Measurements from ENCODE around the gene D2HGDH.
"Not testable (repeated sequence)": the region's sequence is repeated elsewhere in the genome, so short reads cannot be mapped to it uniquely, and the experiment has no call there.

D2HGDH gene

GRCh38 chr2:241768850-241769249 is 34.4 kb downstream of the D2HGDH start:
- no peak for DNase-seq (ENCODE audit: low spot score)

DNA sequence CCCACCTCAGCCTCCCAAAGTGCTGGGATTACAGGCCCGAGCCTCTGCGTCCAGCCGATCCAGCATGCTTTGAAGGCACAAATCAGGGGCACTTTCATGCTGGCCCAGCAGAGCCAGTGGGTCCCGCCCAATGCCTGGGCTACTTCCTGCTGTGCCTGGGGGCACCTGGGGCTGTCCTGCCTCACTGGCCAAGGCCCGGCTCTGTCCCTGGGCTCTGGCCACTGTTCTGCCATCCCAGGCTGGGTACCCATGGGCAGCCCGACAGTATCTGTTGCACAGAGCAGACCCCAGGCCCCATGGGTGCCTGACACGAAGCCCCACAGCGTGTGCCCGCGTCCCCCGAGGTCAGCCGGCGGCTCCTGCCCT is 35.4 kb downstream of the D2HGDH start:
- no peak for DNase-seq (ENCODE audit: low spot score)

- DNase-seq (ENCODE audit: low spot score): no peak
Measured at GRCh38 chr2:241770185-241770935, 35.9 kb downstream of the D2HGDH start.

- DNase-seq (ENCODE audit: low spot score): no peak
Measured at GRCh38 chr2:241770936-241771285, 36.5 kb downstream of the D2HGDH start.

- no peak for DNase-seq (ENCODE audit: low spot score)
Measured at GRCh38 chr2:241771286-241772062, 37.0 kb downstream of the D2HGDH start.

- DNase-seq (ENCODE audit: low spot score): peak; percentile 40
Measured at GRCh38 chr2:241772063-241772499, 37.7 kb downstream of the D2HGDH start.

GRCh38 chr2:241773511-241774418 is 39.3 kb downstream of the D2HGDH start:
- DNase-seq (ENCODE audit: low spot score): no peak

DNA sequence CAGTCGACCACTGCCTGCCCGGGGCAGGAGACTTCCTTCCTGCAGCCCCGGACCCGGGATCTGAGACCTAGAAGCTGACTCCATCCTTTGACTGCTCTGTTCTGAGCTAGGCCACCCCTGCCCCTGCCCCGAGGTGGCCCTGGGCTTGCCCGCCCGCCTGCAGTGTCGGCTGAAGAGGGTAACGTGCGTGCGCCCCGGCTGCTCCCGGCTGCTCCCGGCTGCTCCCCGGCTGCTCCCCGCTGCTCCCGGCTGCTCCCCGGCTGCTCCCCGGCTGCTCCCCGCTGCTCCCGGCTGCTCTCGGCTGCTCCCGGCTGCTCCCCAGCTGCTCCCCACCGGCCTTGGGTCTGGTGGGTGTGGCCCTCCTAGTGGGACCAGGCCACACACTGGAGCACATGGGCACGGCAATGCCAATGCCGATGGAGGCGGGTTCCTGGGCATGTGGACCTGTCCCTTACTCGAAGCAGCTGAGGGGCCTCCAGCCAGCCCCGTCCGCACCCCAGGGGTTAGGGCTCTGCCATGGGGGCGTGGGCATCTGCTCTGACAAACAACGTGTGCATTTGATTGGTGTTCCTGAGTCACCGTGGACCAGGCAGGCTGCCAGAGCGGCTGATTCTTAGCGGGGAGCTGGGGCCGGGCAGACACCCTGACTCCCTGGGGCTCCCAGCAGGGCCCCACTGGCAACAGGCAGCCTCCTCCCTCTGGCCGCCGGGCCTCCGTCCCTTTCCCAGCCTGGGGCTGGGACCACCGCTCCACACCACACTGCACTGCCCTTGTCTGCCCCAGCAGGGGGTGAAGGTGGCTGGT is 40.2 kb downstream of the D2HGDH start:
- DNase-seq (ENCODE audit: low spot score): no peak

DNA sequence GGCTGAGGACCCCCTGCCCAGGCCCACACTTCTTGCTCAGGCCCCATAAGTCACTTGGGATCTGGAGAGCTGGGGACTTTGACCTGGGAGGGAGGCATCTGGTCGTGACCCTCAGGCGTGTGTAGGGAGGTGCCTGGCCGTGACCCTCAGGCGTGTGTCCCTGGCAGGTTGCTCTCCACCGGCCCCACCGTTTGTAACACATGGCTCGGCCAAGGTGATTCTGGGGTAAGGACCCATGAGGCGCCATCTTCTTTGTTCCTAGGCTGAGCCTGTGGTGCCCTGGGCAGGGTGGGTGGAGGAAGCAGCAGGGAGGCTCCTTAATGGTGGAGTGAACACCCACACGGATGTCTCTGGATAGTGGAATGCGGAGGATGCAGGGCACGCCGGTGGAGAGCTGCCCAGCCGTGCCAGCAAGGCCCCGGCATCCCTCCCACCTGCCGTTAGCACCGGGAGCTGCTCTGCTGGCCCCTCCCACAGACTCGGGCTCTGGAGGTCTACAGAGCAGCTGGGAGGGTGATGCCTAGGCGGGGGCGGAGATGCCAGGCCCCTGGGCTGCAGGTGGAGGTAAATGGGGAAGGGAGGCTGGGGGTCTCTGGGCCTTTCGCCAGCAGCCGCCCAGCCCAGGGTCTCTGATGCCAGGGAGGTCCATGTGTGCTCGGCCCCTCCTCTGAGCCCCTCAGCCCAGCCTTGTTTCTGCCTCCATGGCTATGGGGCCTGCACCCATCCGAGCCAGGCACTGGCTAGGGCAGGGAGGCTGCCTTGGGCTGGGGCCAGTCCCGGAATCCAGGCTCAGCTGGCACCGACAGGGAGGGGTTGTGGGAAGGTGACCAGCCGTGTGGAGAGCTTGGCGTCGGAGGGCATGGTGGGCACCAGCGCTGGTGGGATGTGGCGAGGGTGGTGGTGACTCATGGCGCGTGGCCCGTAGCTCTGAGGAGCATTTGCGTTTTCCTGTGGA is 41.1 kb downstream of the D2HGDH start:
- DNase-seq (ENCODE audit: low spot score): no peak

- DNase-seq (ENCODE audit: low spot score): no peak
Measured at GRCh38 chr2:241776336-241777169, 42.1 kb downstream of the D2HGDH start, which contains the start of gene GAL3ST2. TSS of gene GAL3ST2 (plus strand) at chr2:241776822. CDS start at chr2:241776956, 134 bp downstream.

DNA sequence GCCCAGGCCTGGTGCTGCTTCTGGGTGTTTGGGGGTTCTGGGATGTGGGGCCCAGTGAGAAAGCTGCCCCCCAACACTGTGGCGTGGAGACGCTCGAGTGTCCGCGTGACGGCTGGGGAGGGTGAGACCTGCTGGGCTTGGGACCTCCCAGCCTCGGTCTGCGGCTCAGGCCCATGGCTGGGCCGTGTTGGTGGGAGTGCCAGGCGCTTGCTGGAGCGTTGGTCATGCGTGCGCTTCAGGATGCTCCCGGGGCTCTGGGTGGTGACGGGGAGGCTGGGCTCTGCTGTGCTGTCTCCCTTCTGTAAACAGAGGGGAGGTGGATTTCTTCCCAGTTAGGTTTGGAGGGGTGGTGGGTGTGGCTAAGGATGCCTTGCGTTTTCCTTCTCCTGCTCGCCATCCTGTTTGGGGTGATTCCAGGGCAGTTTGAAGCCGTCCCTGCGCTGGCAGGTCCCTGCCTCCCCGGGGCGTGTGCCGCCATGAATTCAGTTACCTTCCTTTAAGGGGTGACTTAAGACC is 42.8 kb downstream of the D2HGDH start:
- no peak for DNase-seq (ENCODE audit: low spot score)

DNA sequence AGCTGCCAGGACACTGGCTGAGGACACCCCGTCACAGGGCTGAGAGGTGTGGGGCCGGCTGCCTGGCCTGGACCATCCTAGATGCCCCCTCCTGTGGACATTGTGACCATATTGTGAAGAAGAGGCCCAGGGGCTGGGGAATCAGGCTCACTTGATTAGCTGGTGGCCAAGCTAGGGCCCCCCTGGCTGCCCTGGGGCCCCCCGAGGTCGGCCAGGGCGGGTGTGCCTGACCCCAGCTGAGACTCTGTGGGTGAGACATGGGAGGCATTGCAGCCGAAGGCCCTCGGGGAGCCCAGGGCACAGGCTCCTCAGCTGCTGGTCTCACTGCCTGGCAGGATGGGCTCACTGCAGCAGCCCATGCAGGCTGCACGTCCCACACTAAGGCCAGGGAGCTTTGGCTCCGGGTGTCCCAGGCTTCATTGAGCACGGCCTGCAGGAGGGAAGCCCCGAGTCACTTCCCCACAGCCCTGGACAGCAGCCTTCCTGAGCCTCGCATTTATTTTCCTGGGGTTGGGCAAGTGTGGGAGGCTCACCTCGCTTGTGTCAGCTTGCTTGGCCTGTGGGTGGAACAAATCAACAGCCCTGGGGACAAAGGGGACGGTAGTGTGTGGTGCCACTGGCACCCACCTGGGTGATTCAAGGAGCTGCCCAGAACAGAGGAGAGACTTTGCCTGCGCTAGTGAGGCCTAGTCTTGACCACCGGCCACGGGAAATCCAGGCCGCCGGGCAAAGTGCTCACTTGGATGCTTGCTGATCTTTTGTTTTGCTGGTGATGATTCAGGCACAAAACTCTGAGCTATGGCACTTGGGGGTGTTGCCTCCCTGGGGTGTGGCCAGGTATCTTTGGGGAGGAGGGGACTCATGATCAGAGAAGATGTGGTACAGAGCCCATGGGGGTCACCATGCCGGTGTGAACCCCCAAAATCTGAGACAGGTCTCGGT is 43.5 kb downstream of the D2HGDH start:
- DNase-seq (ENCODE audit: low spot score): no peak

GRCh38 chr2:241780939-241781569 is 46.6 kb downstream of the D2HGDH start:
- DNase-seq (ENCODE audit: low spot score): no peak

DNA sequence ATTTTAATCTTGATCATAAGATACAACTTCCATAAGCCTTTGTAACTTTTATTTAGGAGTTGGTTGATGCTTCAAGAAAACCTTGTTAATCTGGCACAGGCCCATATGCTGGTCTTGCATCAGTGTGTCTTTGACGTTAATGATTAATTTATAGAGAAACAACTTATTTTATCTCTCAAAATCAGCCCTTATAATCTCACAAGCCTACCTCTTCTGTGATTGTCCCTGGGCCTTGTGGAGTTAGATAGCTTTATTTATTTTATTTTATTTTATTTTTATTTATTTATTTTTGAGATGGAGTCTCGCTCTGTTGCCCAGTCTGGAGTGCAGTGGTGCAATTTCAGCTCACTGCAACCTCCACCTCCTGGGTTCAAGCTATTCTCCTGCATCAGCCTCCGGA is 47.6 kb downstream of the D2HGDH start:
- not testable (repeated sequence) for DNase-seq (ENCODE audit: low spot score)

- no peak for DNase-seq (ENCODE audit: low spot score)
Measured at GRCh38 chr2:241788135-241788534, 53.7 kb downstream of the D2HGDH start.

GRCh38 chr2:241788572-241788971 is 54.1 kb downstream of the D2HGDH start:
- no peak for DNase-seq (ENCODE audit: low spot score)

DNA sequence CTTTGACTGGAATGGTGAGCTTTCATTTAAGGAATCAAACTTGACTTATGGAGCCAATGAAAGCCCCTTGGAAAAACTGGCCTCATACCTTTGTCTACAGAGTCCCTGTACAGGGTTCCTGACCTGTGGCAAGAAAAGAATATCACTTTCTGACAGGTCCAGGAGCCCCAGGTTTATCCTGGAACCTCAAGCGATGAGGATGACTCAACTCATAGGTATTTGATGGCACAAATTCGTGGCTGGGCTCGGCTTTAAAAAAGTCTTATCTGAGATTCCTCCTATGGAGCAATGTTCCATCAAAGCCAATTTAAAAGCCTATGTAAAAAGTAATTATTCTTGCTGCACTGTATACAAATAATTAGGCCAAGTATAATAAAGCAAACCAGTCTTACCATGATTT is 57.0 kb downstream of the D2HGDH start:
- not testable (repeated sequence) for DNase-seq (ENCODE audit: low spot score)

DNA sequence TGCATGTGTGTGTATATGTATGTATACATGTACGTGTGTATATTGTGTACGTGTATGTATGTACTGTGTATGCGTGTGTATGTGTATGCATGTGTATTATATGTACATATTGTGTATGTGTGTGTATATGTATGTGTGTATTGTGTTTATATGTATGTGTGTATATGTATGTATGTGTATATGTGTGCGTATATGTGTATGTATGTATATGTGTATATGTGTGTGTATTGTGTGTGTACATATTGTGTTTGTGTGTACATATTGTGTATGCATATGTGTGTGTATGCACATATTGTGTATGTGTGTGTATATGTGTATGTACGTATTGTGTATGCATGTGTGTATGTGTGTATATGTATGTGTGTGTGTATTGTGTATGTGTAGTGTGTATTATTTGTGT is 59.0 kb downstream of the D2HGDH start:
- no peak for DNase-seq (ENCODE audit: low spot score)

All from CD4-positive, alpha-beta T cell treated with Interleukin-6 at 100 ng/mL for 8 hours (primary cell).